Activated naive CD4-positive, alpha-beta T cell treated with anti-CD3 and anti-CD28 coated beads for 36 hours (primary cell): ENCODE results near the gene RDH16. TPM values are rescaled to one million over a fixed set of nuclear protein-coding genes. Genes with fewer than 3 reads are reported as not detected.
"Not testable (repeated sequence)": the region's sequence is repeated elsewhere in the genome, so short reads cannot be mapped to it uniquely, and the experiment has no call there.

ENCODE experiments used
- CTCF ChIA-PET: fragments of 350-600 bp; sonication (Branson Sonifier 250); formaldehyde crosslinking; loops from one replicate; lab custom pipeline; 2021; ENCODE audit warnings: antibody characterized with exemption; lab: Charles Lee
- DNase-seq: peaks from one replicate; pipeline ENCODE4 v3.0.0-alpha.2; 2020
- H3K27ac Mint-ChIP-seq: one replicate; pipeline ENCODE4 v1.8.0; 2021; ENCODE audit warnings: mild to moderate bottlenecking, mixed read lengths
- H3K27me3 Mint-ChIP-seq: one replicate; pipeline ENCODE4 v1.8.0; 2021; ENCODE audit warnings: low read depth, mixed read lengths
- H3K36me3 Mint-ChIP-seq: one replicate; pipeline ENCODE4 v1.8.0; 2021; ENCODE audit warnings: low read depth, mixed read lengths
- H3K4me1 Mint-ChIP-seq: one replicate; pipeline ENCODE4 v1.8.0; 2021; ENCODE audit warnings: low read depth, mixed read lengths
- H3K4me3 Mint-ChIP-seq: one replicate; pipeline ENCODE4 v1.8.0; 2021; ENCODE audit warnings: mild to moderate bottlenecking, moderate library complexity, mixed read lengths
- H3K9me3 Mint-ChIP-seq: one replicate; pipeline ENCODE4 v1.8.0; 2021; ENCODE audit warnings: mixed read lengths
- intact Hi-C: fragments of 100-400 bp; cut with micrococcal nuclease; formaldehyde crosslinking; loops from one replicate; pipeline ENCODE4 v1.15.1; 2023
- total RNA-seq, 2 experiments: library from RNA; stranded (reverse); gene quantifications; one replicate each; pipeline ENCODE4 v1.2.3, GENCODE V29; 2021

RDH16 gene
- total RNA-seq, 2 experiments from 2014 or later = 0.54 to 0.69 TPM

DNA sequence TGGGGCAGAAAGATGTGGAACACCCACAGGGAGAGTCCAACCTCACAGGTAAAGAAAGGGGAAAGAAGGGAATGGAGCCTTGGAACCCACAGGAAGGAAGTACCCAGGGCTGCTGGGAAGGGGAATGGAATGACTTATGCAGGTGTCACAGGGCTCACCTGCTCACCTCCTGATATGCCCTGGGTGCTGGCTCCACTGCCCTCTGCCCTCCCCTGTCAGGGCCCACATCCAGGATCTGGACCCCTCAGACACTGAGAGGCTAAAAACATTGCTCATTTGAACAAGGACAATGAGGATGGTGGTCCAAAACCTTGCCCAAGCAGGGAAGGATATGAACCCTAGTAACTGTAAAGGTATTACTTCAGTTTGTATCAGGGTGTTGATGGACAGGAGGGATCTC lies 29.6 kb upstream of the RDH16 start:
- no peak for DNase-seq
- no peak overlapping the region for H3K27ac Mint-ChIP-seq
- intact Hi-C loops = loop anchor here (1.0 kb wide), 3 partner anchors 147 to 230 kb away; partner anchors contain the start of gene HSD17B6
- no peaks in the 10 kb centered on the region for H3K9me3 Mint-ChIP-seq
- no peaks in the 10 kb centered on the region for H3K27me3 Mint-ChIP-seq
- peaks cover 12% of the 10 kb centered on the region for H3K4me1 Mint-ChIP-seq
- H3K4me3 Mint-ChIP-seq = no peak overlapping the region
- H3K36me3 Mint-ChIP-seq = no peaks in the 10 kb centered on the region
- CTCF ChIA-PET = interaction anchor here (0.5 to 4.2 kb wide), 18 partner anchors 8 to 233 kb away, joined by 3 to 64 read pairs (median 4); partner anchors contain the start of genes HSD17B6, PRIM1 and STAT6

DNA sequence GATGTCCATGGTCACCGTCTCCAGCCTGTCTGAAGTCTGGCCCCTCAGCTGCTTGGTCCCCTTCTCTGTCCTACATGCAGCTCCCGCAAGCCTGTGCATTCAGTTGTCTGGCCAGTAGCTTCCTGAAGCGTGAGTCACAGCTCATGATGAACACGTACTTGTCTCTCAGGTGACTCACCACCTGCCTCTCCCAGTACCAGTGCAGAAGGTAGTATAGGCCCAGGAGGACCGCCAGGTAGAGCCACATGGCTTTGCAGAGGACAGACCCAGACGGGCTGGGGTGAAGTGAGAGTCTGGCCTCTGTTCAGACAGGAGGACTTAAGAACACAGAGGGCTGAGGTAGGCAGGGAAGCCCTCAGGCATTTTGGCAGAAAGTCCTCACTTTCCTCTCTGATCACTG lies 28.3 kb upstream of the RDH16 start:
- DNase-seq, intact Hi-C loops, H3K27me3 Mint-ChIP-seq, H3K27ac Mint-ChIP-seq, H3K4me1 Mint-ChIP-seq, H3K4me3 Mint-ChIP-seq, H3K9me3 Mint-ChIP-seq, H3K36me3 Mint-ChIP-seq: not testable (repeated sequence)
- CTCF ChIA-PET = interaction anchor here (0.9 to 4.2 kb wide), 3 partner anchors 15 to 227 kb away, joined by 3 to 64 read pairs (median 52); no protein-coding TSS in a partner anchor

DNA sequence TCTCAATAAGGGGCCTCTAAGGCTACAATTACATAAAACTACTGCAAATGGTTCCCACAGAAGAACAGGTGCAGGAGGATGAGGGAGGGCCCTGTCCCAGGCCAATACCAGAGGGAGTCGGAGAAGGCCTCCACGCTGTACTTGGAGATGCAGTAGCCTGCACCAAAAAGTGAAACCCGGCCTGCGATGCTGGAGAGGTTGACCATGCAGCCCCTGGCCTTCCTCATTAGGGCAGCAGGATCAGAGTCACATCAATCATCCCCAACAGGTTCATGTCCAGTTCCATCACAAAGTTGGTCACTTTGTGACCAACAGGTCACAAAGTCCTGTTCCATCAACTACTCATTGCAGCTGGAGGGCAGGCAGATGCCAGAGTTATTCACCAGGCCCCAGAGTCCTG lies 26.0 kb upstream of the RDH16 start:
- H3K9me3 Mint-ChIP-seq = no peaks in the 10 kb centered on the region
- intact Hi-C loops = no loop called here
- no peaks in the 10 kb centered on the region for H3K36me3 Mint-ChIP-seq
- H3K4me3 Mint-ChIP-seq = no peak overlapping the region
- H3K4me1 Mint-ChIP-seq = peaks cover 3% of the 10 kb centered on the region
- H3K27me3 Mint-ChIP-seq = no peaks in the 10 kb centered on the region
- no peak for DNase-seq
- CTCF ChIA-PET = no interaction called here
- H3K27ac Mint-ChIP-seq = no peak overlapping the region

DNA sequence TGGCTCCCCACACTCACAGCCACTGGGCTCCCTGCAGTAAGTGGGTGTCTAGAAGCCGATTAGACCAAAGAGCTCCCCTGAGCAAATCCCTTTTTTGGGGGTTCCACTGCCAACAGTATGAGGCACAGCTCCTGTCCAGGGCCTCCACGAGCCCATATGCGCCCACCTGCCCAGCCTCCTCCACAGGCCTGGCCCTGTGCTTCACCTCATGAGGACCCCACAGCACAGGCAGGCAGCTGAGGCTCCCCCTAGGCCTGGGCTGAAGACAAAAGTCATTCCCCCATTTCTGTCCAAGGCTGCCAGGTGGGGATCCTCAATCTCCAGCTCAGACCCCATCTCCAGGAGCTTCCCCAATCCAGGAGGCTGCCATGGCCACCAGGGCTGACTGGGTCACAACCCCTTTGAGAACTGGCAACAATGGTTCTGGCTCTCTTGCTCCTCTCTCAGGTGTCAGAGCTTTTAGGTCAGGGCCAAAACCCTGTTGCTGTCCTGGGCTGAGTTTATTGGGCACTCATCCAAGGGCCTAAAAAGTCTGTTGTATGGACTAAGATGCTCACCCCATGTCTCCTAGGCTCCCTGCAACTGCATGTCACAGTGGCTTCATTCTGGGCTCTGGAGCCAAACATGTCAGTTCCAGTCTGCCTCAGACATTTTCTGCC lies 25.3 kb upstream of the RDH16 start:
- H3K27ac Mint-ChIP-seq, H3K27me3 Mint-ChIP-seq, DNase-seq, H3K9me3 Mint-ChIP-seq, H3K4me3 Mint-ChIP-seq, H3K4me1 Mint-ChIP-seq, H3K36me3 Mint-ChIP-seq, intact Hi-C loops, CTCF ChIA-PET: not testable (repeated sequence)

DNA sequence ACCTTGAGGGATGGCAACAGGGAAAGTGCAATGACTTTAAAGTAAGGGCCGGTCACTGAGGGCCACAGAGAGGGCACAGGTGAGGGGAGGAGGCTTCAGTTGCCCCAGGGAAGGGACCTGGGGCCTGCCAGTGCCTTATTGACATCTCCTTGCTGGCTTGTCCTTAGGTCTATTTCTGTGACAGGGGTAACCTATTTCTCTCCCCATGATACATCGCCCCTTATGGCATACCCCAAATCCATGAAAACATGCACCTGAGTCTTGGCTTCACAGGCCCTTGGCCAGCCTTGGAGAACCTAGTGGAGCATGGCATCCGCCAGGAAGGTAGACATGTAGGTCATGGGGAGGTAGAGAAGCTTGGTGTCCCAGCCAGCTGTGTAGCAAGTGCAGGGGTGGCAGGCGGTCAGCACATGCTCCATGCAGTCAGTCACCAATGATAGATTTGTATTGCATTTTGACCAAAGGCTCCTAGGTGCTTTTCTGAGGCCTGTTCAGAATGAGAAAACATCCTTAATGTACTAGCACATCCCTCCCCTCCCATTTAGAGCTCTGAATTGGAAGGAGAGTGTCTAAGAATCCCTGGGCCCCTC lies 23.6 kb upstream of the RDH16 start:
- Mint-ChIP-seq H3K27me3 (no peaks in the 10 kb centered on the region), H3K36me3 (no peaks in the 10 kb centered on the region), H3K4me3 (no peak overlapping the region), H3K27ac (no peak overlapping the region), H3K9me3 (no peaks in the 10 kb centered on the region), H3K4me1 (no peaks in the 10 kb centered on the region)
- CTCF ChIA-PET = interaction anchor here (0.7 to 1.0 kb wide), 2 partner anchors 21 to 223 kb away, joined by 3 read pairs; no protein-coding TSS in a partner anchor
- intact Hi-C loops = no loop called here
- DNase-seq = no peak

DNA sequence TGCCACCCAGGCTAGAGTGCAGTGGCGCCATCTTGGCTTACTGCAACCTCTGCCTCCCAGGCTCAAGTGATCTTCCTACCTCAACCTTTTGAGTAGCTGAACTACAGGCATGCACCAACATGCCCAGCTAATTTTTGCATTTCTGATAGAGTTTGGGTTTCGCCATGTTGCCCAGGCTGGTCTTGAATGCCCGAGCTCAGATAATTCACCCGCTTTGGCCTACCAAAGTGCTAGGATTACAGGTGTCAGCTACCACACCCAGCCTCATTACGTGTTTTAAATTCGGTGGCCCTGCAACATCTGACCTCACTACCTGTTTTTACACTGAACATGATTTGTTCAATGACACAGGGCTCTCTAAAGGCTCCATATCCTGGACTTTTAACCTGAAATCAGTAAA lies 22.9 kb upstream of the RDH16 start:
- intact Hi-C loops = no loop called here
- CTCF ChIA-PET = no interaction called here
- DNase-seq = no peak
- Mint-ChIP-seq H3K4me1 (no peaks in the 10 kb centered on the region), H3K4me3 (no peak overlapping the region), H3K36me3 (no peaks in the 10 kb centered on the region), H3K27me3 (no peaks in the 10 kb centered on the region), H3K27ac (no peak overlapping the region), H3K9me3 (no peaks in the 10 kb centered on the region)

DNA sequence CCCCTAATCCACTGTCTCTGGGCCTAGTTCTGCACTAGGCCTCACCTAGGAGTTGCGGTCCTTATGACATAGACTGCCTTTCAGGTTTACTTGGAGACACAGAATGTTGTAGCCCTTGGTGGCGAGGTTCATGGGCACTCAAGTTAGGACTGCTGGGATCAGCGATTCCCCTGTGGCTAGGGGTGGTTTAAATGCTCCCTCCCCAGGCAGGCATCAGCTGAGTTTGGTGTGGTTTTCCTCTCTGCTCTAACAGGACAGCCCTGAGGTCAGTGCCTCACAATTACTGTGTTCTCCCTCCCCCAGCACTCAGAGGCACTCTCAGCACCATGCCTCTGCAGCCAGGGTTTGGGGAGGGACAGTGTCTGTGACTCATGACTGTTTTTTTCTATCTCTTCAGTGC lies 22.2 kb upstream of the RDH16 start:
- Mint-ChIP-seq H3K4me3 (no peak overlapping the region), H3K9me3 (no peaks in the 10 kb centered on the region), H3K36me3 (no peaks in the 10 kb centered on the region), H3K4me1 (no peaks in the 10 kb centered on the region), H3K27me3 (no peaks in the 10 kb centered on the region), H3K27ac (no peak overlapping the region)
- CTCF ChIA-PET = no interaction called here
- intact Hi-C loops = no loop called here
- no peak for DNase-seq

DNA sequence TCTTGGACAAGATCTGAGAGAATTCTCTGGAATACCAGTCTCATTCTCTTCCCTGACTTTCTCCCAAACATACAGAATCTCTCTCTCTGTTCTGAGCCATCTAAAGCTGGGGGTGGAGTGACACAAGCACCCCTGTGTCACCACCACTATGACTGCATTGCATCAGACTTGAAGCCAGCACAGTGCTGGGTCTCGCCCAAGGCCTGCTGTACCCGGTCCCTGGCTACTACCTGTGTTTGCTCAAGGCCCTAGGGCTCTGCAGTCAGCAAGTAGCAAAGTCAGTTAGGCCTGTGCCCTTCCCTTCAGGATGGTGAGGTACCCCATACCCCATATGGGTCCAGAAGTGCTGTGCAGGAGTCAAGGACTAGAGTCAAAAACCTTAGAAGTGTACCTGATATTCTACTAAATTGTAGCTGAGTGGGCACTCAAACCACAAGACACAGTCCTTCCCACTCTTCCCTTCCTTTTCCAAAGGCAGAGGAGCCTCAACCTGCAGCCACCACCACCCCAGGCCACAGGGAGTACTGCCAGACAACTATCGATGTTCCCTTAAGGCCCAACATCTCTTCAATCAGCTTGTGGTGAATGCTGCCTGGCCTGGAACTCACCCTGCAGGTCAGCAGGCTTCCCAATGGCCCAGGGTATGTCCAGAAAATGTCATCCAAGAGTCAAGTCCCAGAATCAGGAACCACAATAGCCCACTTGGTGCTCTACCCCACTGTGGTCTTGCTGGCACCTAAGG lies 21.2 kb upstream of the RDH16 start:
- Mint-ChIP-seq H3K36me3 (no peaks in the 10 kb centered on the region), H3K27me3 (no peaks in the 10 kb centered on the region), H3K4me1 (no peaks in the 10 kb centered on the region), H3K27ac (no peak overlapping the region), H3K9me3 (no peaks in the 10 kb centered on the region), H3K4me3 (no peak overlapping the region)
- intact Hi-C loops = no loop called here
- DNase-seq = no peak
- CTCF ChIA-PET = interaction anchor here (0.7 to 1.2 kb wide), 3 partner anchors 9 to 353 kb away, joined by 3 to 4 read pairs (median 3); no protein-coding TSS in a partner anchor

DNA sequence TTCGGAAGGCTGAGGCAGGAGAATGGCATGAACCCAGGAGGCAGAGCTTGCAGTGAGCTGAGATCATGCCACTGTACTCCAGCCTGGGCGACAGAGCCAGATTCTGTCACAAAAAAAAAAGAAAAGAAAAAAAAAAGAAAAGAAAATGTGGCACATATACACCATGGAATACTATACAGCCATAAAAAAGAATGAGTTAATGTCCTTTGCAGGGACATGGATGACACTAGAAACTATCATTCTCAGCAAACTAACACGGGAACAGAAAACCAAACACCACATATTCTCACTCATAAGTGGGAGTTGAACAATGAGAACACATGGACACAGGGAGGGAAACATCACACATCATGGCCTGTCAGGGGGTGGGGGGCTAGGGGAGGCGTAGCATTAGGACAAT lies 20.0 kb upstream of the RDH16 start:
- H3K9me3 Mint-ChIP-seq, CTCF ChIA-PET, H3K4me3 Mint-ChIP-seq, H3K4me1 Mint-ChIP-seq, H3K27me3 Mint-ChIP-seq, intact Hi-C loops, DNase-seq, H3K36me3 Mint-ChIP-seq, H3K27ac Mint-ChIP-seq: not testable (repeated sequence)

DNA sequence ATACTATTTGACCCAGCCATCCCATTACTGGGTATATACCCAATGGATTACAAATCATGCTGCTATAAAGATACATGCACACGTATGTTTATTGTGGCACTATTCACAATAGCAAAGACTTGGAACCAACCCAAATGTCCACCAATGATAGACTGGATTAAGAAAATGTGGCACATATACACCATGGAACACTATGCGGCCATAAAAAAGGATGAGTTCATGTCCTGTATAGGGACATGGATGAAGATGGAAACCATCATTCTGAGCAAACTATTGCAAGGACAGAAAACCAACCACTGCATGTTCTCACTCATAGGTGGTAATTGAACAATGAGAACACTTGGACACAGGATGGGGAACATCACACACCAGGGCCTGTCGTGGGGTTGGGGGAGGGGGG lies 16.8 kb upstream of the RDH16 start:
- H3K4me3 Mint-ChIP-seq, H3K27ac Mint-ChIP-seq, CTCF ChIA-PET, intact Hi-C loops, H3K27me3 Mint-ChIP-seq, H3K36me3 Mint-ChIP-seq, DNase-seq, H3K9me3 Mint-ChIP-seq, H3K4me1 Mint-ChIP-seq: not testable (repeated sequence)

DNA sequence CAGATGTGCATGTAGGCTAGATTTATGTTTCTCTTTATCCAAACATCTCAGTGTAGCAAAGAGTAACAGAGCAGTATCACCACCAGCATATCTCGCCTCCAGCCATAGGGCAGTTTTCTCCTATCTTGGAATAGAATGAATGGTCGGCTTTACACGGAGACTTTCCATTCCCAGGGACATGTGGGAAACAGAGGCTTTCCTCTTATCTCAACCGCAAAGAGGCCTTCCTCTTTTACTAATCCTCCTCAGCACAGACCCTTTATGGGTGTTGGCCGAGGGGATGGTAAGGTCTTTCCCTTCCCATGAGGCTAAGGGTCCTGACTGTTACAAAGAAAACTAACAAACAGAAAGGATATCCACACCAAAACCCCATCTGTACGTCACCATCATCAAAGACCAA lies 11.5 kb upstream of the RDH16 start:
- H3K36me3 Mint-ChIP-seq, H3K9me3 Mint-ChIP-seq, H3K27ac Mint-ChIP-seq, H3K4me1 Mint-ChIP-seq, H3K4me3 Mint-ChIP-seq, H3K27me3 Mint-ChIP-seq, CTCF ChIA-PET, DNase-seq, intact Hi-C loops: not testable (repeated sequence)

DNA sequence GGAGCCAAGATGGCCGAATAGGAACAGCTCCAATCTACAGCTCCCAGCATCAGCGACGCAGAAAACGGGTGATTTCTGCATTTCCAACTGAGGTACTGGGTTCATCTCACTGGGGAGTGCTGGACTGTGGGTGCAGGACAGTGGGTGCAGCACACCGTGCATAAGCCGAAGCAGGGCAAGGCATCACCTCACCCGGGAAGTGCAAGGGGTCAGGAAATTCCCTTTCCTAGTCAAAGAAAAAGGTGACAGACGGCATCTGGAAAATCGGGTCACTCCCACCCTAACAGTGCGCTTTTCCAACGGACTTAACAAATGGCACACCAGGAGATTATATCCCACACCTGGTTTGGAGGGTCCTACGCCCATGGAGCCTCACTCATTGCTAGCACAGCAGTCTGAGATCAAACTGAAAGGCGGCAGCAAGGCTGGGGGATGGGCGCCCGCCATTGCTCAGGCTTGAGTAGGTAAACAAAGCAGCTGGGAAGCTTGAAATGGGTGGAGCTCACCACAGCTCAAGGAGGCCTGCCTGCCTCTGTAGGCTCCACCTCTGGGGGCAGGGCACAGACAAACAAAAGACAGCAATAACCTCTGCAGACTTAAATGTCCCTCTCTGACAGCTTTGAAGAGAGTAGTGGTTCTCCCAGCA lies 8.7 kb upstream of the RDH16 start:
- intact Hi-C loops, CTCF ChIA-PET, H3K4me1 Mint-ChIP-seq, H3K27ac Mint-ChIP-seq, H3K4me3 Mint-ChIP-seq, H3K9me3 Mint-ChIP-seq, DNase-seq, H3K27me3 Mint-ChIP-seq, H3K36me3 Mint-ChIP-seq: not testable (repeated sequence)
